GM18868 (cell line): ENCODE measurements around the gene UBE2QL1.

ENCODE experiments used
- ATAC-seq: cut with Tn5 transposase; IDR thresholded peaks from one replicate; pipeline ENCODE4 v1.9.1; 2021; ENCODE audit warnings: mild to moderate bottlenecking, moderate library complexity; ENCODE audit not compliant: unreplicated experiment

Gene UBE2QL1

DNA sequence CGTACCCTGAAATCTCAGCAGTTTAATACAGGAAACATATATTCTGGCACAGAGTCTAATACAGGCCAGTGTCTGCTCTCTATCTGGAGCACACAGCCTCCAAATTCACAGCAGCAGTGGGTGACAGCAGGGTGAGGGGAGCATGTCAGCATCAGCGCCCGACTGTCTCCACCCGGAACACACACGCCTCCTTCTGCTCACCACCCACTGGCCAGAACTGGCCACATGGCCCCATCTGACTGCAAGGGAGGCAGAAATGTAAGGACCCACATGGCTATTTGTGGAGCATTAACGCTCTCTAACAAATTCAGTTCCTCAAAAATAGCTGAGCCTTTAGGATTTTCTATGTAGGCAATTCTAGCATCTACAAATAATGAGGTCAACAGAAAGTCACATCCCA, 24.6 kb downstream of the UBE2QL1 start:
- ATAC-seq = no peak

- ATAC-seq = no peak
These were observed 27.1 kb downstream of the UBE2QL1 start for GRCh38 chr5:6475626-6476312.

DNA sequence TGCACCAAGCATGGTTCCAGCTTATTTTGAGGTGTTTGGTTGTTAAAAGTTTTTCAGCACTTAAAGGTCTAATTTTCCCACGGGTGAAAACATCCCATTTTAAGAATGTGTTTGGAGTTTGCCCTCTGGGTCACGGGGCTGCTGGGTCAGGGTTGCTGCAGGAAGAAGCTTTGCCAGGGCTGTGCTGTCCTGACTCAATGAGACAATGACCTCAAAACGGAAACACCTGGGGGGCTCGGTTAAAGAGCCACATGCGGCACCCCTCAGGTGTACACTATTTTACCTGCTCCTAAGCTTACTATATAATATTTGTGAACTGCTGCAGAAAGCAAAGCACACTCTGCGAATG, 27.6 kb downstream of the UBE2QL1 start:
- no peak for ATAC-seq

GRCh38 chr5:6478793-6479192, 30.1 kb downstream of the UBE2QL1 start:
- no peak for ATAC-seq

- peak; percentile 67 for ATAC-seq
These were observed 31.7 kb downstream of the UBE2QL1 start for GRCh38 chr5:6480133-6481051.

GRCh38 chr5:6482735-6483134, 34.1 kb downstream of the UBE2QL1 start:
- ATAC-seq = no peak

GRCh38 chr5:6483880-6484382, 35.3 kb downstream of the UBE2QL1 start:
- ATAC-seq = peak; percentile 85

GRCh38 chr5:6484446-6484845, 35.8 kb downstream of the UBE2QL1 start:
- ATAC-seq = no peak

GRCh38 chr5:6484899-6485298, 36.2 kb downstream of the UBE2QL1 start:
- no peak for ATAC-seq

- no peak for ATAC-seq
These were observed 36.8 kb downstream of the UBE2QL1 start for GRCh38 chr5:6485441-6485840.

GRCh38 chr5:6486074-6486473, 37.4 kb downstream of the UBE2QL1 start:
- ATAC-seq = no peak

DNA sequence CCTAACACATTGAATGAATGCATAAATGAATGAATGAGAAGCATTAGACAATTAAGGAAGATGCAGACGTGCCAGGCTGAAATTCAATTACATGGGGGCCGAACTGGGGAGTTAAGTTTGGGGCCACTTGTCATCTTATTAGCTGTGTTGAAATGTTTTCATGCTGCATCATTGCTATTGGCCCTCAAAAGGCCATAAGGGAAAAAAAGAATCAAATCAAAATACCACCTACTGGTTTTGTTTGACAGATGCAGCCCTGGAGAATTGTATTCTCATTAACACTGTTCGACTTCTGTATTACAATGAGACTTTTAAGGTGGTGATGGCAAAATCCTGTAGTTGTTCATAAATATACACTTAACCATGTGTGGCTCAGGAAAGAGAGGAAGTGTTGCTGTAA, 38.4 kb downstream of the UBE2QL1 start:
- no peak for ATAC-seq

GRCh38 chr5:6488021-6488420, 39.4 kb downstream of the UBE2QL1 start:
- ATAC-seq = no peak

DNA sequence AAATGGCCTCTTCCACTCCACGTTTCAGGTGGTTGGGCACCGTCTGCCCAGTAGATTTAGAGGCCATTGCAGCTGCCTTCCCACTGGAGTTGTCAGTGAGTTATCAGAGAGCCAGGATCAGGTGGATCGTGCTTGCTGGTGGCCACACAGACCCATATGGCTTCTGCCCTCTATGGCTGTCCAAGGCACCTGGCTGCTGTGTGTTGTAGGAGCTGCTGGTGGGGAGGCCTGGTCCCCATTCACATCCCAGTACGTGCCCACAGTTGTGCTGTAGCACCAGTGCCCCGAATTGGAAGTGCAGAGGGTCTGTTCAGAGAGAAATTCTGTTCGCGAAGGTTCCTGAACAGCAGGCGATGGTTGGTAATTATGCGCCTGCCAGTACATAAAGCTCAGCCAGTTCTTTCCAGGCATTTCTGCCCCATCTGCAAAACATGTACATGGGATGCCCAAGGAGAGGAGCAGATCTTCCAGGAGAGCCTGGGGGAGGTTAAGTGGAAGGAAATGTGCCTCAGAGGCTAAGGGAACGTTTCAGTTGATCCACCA, 41.1 kb downstream of the UBE2QL1 start:
- ATAC-seq = no peak

- no peak for ATAC-seq
These were observed 41.6 kb downstream of the UBE2QL1 start for GRCh38 chr5:6490246-6490645.

DNA sequence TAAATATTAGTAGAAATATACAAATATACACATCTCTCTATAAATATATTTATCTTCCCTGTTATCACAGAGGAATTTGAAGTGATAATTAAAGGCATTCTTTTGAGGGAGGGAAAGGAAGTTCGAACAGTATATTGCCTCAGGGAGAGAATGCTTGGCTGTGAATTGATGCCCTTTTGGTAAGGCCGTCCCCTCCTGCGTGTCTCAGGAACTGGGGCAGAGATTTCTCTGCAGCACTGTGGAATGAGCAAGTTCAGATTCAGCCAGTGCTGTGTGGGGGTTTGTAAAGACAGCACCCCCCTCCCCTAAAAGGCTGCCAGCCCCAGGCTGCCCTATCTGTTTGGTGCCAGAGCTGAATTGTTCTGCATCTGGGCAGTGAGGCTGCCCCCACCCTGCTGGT, 42.0 kb downstream of the UBE2QL1 start:
- no peak for ATAC-seq

- ATAC-seq = no peak
These were observed 42.7 kb downstream of the UBE2QL1 start for GRCh38 chr5:6491196-6491918.

DNA sequence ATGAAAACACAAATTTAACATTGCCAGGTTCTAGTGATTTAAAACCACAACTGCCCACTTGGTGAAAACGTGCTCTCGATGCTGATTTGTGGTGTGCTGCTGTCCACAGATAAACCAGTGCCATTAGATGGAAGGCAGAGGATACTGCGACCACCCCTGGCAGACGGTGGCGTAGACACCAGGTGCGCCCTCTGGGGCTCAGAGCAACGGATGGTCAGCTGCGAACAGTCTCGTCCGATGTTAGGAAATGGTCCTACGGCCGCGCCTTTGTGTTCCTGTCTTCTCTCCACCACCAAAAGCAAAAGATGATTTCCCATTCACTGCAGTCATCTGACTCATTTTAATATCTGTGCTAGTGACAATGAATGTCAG, 43.2 kb downstream of the UBE2QL1 start:
- ATAC-seq = no peak

DNA sequence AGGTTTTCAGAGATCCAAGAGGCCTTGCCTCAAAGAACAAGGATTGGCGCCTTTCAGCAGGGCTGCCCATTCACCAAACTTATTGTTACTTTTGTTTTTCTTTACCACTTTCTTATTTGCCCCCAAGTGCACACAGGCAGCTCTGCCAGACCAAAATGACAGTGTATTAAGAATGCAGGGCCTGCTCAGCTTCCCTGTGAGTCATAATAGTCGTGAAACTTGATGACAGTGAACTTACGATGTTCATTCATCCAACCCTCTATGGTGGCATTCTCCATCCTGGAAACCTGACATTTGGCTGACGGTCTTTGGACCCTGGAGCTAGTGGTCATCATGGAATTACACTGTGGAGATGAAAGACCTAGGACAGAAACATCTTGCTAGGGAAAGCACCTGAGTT, 44.3 kb downstream of the UBE2QL1 start:
- ATAC-seq = peak; percentile 44

GRCh38 chr5:6493681-6494454, 45.2 kb downstream of the UBE2QL1 start:
- peak; percentile 43 for ATAC-seq
